CD4-positive, CD25-positive, alpha-beta regulatory T cell (primary cell): ENCODE data around the gene ANKRD37. TPM values are rescaled to one million over a fixed set of nuclear protein-coding genes. Genes with fewer than 3 reads are reported as not detected.

Experiments used
- ATAC-seq, 2 donors: fragments of 150-1000 bp; cut with Tn5 transposase; one replicate each; pipeline ENCODE4 v1.10.0; 2021; ENCODE audit warnings: low read depth in 2 of 2, moderate number of reproducible peaks in 2 of 2, moderate library complexity in 1 of 2
- DNase-seq, 3 donors: peaks; one replicate each; pipeline versions ENCODE4 v3.0.0 to v3.0.0-alpha.2; 2012 to 2022; ENCODE audit warnings: mixed read lengths in 1 of 3
- H3K27ac ChIP-seq: one replicate; pipeline ENCODE4 v1.7.0; 2013; ENCODE audit warnings: mild to moderate bottlenecking, low read length; ENCODE audit not compliant: insufficient read depth, poor library complexity, severe bottlenecking
- H3K27me3 ChIP-seq: one replicate; pipeline ENCODE4 v1.7.0; 2013; ENCODE audit warnings: low read length; ENCODE audit not compliant: control insufficient read depth, insufficient read depth
- H3K36me3 ChIP-seq: one replicate; pipeline ENCODE4 v1.7.0; 2013; ENCODE audit warnings: mild to moderate bottlenecking, low read length, moderate library complexity; ENCODE audit not compliant: control insufficient read depth, insufficient read depth
- H3K4me1 ChIP-seq: 2 replicates; pipeline ENCODE4 v1.7.0; 2013; ENCODE audit warnings: mild to moderate bottlenecking, low read length; ENCODE audit not compliant: insufficient read depth, control insufficient read depth, poor library complexity, severe bottlenecking
- H3K4me3 ChIP-seq: one replicate; pipeline ENCODE4 v1.7.0; 2013; ENCODE audit warnings: low read depth, mild to moderate bottlenecking, low read length, moderate library complexity
- H3K9me3 ChIP-seq, 2 experiments: 1 replicate in 1 of 2; 2 replicates in 1 of 2; pipeline ENCODE4 v1.7.0; 2013; ENCODE audit warnings: low read length in 2 of 2, mild to moderate bottlenecking in 1 of 2, moderate library complexity in 1 of 2; ENCODE audit not compliant: control insufficient read depth in 2 of 2
- H3K27ac Mint-ChIP-seq, 3 donors: one replicate each; pipeline ENCODE4 v1.8.0; 2020 to 2022; ENCODE audit warnings: mild to moderate bottlenecking in 3 of 3, mixed read lengths in 3 of 3, moderate library complexity in 2 of 3
- H3K27me3 Mint-ChIP-seq: one replicate; pipeline ENCODE4 v1.8.0; 2022; ENCODE audit warnings: mild to moderate bottlenecking, mixed read lengths
- H3K36me3 Mint-ChIP-seq: one replicate; pipeline ENCODE4 v1.8.0; 2020; ENCODE audit warnings: mixed read lengths
- H3K4me1 Mint-ChIP-seq, 4 donors: one replicate each; pipeline ENCODE4 v1.8.0; 2020 to 2022; ENCODE audit warnings: mixed read lengths in 4 of 4, mild to moderate bottlenecking in 1 of 4
- H3K4me3 Mint-ChIP-seq, 4 donors: one replicate each; pipeline ENCODE4 v1.8.0; 2020 to 2022; ENCODE audit warnings: mild to moderate bottlenecking in 4 of 4, mixed read lengths in 4 of 4, moderate library complexity in 3 of 4
- H3K9me3 Mint-ChIP-seq, 7 donors: one replicate each; pipeline ENCODE4 v1.8.0; 2020 to 2022; ENCODE audit warnings: mixed read lengths in 7 of 7, mild to moderate bottlenecking in 3 of 7, moderate library complexity in 2 of 7
- polyA plus RNA-seq, 4 donors: library from polyadenylated mRNA; unstranded; fragments of 300-500 nt; fragmentation: Illumina TruSeq; gene quantifications; one replicate each; pipeline ENCODE4 v1.2.3, GENCODE V29; 2021
- total RNA-seq: library from RNA; stranded (reverse); gene quantifications from one replicate; pipeline ENCODE4 v1.2.3, GENCODE V29; 2022

Gene ANKRD37
- total and polyA plus RNA-seq, 5 donors from 2014 or later: 8.8 to 31.0 (median 12.1) TPM

DNA sequence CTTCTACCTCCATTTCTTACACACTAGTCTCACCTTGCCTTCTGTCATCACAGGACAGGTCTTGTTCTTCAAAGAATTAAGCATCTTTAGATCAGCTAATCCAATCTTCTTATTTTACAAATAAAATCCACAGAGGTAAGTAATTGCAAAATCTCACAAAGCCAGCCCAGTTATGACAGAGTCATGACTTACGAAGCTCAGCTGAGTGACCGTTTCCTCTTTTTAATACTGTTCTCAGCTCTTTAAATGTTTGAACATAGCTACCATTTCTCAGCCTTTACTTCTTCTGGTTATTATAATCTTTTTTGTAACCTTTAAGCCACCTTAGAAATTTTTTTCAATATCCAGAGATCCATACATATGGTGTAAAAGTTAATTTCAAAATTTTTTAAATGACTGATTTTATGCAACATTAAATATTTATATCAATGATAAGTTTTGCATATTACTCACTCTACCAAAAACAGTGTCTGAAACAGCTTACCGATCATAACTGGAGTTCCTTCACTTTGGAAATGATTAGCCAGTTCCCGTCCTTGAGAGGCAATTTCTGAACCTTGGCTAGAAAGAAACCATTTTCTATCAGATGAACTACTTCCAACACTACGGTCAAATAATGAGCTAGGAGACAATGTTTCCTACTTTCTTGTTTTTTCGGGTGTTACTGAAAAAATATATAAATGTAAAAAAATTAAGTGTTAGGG is 8.8 kb downstream of the ANKRD37 start:
- peaks cover 39% of the 10 kb centered on the region for H3K36me3 Mint-ChIP-seq
- H3K9me3 ChIP-seq: no peaks in the 10 kb centered on the region
- H3K27me3 ChIP-seq: no peaks in the 10 kb centered on the region
- ATAC-seq (no peak), DNase-seq (no peak)
- H3K36me3 ChIP-seq: peaks cover 28% of the 10 kb centered on the region
- no peaks in the 10 kb centered on the region for H3K4me1 ChIP-seq
- H3K4me3 Mint-ChIP-seq: no peak overlapping the region
- H3K27me3 Mint-ChIP-seq: no peaks in the 10 kb centered on the region
- no peak overlapping the region for H3K27ac ChIP-seq
- no peak overlapping the region for H3K4me3 ChIP-seq
- no peak overlapping the region for H3K27ac Mint-ChIP-seq
- H3K9me3 Mint-ChIP-seq: no peaks in the 10 kb centered on the region
- H3K4me1 Mint-ChIP-seq: peaks cover 0 to 6% (median 2%) of the 10 kb centered on the region in 4 donors

DNA sequence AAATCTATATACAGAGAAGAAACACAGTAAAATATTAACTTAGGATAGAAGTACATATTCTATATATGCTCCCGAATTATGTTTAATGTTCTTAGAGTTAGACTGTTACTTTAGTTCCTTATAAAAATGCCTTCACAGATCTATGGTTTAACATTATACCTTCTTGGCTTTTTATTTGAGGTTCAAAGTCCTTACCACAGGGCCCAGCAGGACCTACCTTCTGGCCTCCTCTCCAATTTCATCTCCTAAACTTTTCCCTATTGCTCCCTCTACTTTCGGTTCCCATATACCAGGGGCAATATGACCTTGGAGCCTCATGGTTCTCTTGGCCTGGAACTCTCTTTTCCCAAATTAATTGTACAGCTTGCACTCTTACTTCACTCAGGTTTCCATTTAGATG is 11.8 kb downstream of the ANKRD37 start:
- Mint-ChIP-seq H3K4me1 (peaks cover 0 to 7% (median 1%) of the 10 kb centered on the region in 4 donors), H3K27ac (peak overlapping the region in 2 of 3 donors; percentile 34 to 81), H3K27me3 (no peaks in the 10 kb centered on the region), H3K9me3 (no peaks in the 10 kb centered on the region), H3K4me3 (no peak overlapping the region), H3K36me3 (peaks cover 37% of the 10 kb centered on the region)
- DNase-seq (no peak), ATAC-seq (no peak)
- Histone ChIP-seq H3K9me3 (no peaks in the 10 kb centered on the region), H3K27ac (no peak overlapping the region), H3K36me3 (peaks cover 20% of the 10 kb centered on the region), H3K4me3 (no peak overlapping the region), H3K4me1 (no peaks in the 10 kb centered on the region), H3K27me3 (no peaks in the 10 kb centered on the region)

DNA sequence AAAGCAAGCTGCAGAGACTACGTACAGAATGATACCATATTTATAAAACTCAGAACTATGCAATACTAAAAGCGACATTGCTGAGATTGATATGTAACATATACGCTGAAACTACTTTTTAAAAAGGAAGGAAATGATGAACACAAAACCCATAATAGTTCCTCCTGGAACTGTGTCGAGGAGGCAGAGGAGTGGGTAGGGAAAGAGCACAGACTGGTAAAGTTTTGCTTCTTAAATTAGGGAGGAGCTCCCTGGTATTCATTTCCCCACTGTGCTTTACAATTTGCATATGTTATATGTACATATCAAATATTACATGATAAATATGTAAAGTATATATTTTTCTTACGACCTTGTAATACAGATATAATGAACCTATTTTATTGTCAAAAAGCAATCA is 15.2 kb downstream of the ANKRD37 start:
- Histone ChIP-seq H3K4me1 (no peaks in the 10 kb centered on the region), H3K27me3 (no peaks in the 10 kb centered on the region), H3K4me3 (no peak overlapping the region), H3K27ac (no peak overlapping the region), H3K36me3 (peaks cover 44% of the 10 kb centered on the region), H3K9me3 (no peaks in the 10 kb centered on the region)
- H3K27ac Mint-ChIP-seq: no peak overlapping the region
- H3K9me3 Mint-ChIP-seq: no peaks in the 10 kb centered on the region
- H3K36me3 Mint-ChIP-seq: peaks cover 41% of the 10 kb centered on the region
- peaks cover 0 to 7% (median 3%) of the 10 kb centered on the region in 4 donors for H3K4me1 Mint-ChIP-seq
- DNase-seq (no peak), ATAC-seq (no peak)
- H3K27me3 Mint-ChIP-seq: no peaks in the 10 kb centered on the region
- no peak overlapping the region for H3K4me3 Mint-ChIP-seq

DNA sequence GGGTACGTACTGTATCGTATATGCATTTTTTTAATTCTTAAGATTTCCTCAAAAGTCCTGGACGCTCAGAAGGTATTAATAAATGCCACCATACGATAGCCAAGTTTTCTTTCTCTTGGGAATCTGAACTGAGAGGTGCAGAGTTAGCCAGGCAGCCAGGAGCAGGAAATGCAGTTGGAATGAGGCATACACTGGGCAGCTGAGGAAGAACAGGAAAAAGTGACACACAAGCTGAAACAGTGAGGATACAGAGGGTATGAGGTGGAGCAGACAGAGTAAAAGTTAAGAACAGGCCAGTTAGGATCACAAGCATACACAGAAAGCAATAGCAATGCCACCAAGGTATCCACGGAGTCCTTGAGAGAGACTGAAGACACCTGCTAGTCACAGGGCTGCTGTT is 15.8 kb downstream of the ANKRD37 start:
- Mint-ChIP-seq H3K36me3 (peaks cover 47% of the 10 kb centered on the region), H3K27me3 (no peaks in the 10 kb centered on the region), H3K9me3 (no peaks in the 10 kb centered on the region), H3K27ac (no peak overlapping the region), H3K4me1 (peaks cover 0 to 8% (median 5%) of the 10 kb centered on the region in 4 donors), H3K4me3 (no peak overlapping the region)
- no peaks in the 10 kb centered on the region for H3K27me3 ChIP-seq
- H3K4me1 ChIP-seq: no peaks in the 10 kb centered on the region
- no peak overlapping the region for H3K27ac ChIP-seq
- peaks cover 50% of the 10 kb centered on the region for H3K36me3 ChIP-seq
- no peak for DNase-seq
- no peak for ATAC-seq
- H3K4me3 ChIP-seq: no peak overlapping the region
- no peaks in the 10 kb centered on the region for H3K9me3 ChIP-seq

DNA sequence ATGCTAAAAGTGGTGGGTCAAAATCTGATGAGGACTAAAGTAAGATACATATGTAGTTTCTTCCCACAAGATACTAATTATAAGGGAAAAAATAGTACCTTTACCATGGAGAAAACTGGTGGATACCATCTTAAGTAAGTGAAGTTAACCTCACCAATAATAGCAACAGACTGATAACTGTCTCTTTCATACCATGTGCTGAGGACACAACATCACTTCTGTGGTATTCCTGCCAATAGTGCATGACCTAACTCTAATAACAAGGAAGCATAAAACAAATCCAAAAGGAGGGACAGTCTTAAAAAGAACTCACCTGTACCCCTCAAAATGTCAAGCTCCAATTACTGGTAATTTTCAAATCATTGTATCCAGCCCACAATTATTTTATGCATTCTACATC is 20.3 kb downstream of the ANKRD37 start:
- H3K27me3 ChIP-seq: no peaks in the 10 kb centered on the region
- no peaks in the 10 kb centered on the region for H3K27me3 Mint-ChIP-seq
- no peak overlapping the region for H3K4me3 ChIP-seq
- DNase-seq (no peak), ATAC-seq (no peak)
- H3K9me3 ChIP-seq: no peaks in the 10 kb centered on the region
- H3K4me3 Mint-ChIP-seq: no peak overlapping the region
- peaks cover 71% of the 10 kb centered on the region for H3K36me3 ChIP-seq
- H3K4me1 ChIP-seq: no peaks in the 10 kb centered on the region
- H3K36me3 Mint-ChIP-seq: peaks cover 54% of the 10 kb centered on the region
- H3K9me3 Mint-ChIP-seq: no peaks in the 10 kb centered on the region
- H3K27ac ChIP-seq: no peak overlapping the region
- H3K4me1 Mint-ChIP-seq: peaks cover 8 to 21% (median 12%) of the 10 kb centered on the region in 4 donors
- H3K27ac Mint-ChIP-seq: peak overlapping the region in 1 of 3 donors; percentile 64

DNA sequence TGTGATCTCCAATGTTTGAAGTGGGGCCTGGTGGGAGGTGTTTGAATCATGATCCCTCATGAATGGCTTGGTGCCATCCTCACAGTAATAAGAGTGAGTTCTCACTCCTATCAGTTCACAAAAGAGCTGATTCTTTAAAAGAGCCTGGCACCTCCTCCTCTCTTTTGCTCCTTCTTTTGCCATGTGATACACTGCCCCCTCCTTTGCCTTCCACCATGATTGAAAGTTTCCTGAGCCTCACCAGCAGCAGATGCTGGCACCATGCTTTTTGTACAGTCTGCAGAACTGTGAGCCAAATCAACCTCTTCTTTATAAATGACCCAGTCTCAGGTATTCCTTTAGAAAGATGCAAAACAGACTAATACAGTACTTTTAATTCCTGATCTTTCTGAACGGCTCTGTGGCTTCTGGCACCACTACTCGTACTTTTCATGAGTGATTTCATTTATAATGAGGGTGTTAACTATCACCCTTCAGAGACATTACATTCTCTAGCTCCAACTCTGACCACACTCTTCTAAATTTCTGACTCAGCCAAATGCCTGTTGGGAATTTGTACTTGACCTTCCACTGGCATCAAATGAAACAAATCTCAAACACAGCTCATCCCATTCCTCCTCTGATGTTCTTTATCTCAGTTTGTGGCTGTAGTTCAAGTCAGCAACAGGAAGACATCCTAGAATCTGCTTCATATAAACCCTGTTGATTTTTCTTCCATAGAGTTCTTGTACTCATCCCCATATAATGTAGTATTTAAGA is 24.9 kb downstream of the ANKRD37 start:
- no peak for ATAC-seq
- Histone ChIP-seq H3K9me3 (no peaks in the 10 kb centered on the region), H3K36me3 (peaks cover 39% of the 10 kb centered on the region), H3K27me3 (no peaks in the 10 kb centered on the region), H3K4me3 (no peak overlapping the region), H3K27ac (no peak overlapping the region), H3K4me1 (peaks cover 17% of the 10 kb centered on the region)
- H3K4me1 Mint-ChIP-seq: peaks cover 25 to 37% (median 32%) of the 10 kb centered on the region in 4 donors
- peaks cover 6% of the 10 kb centered on the region for H3K27me3 Mint-ChIP-seq
- H3K27ac Mint-ChIP-seq: no peak overlapping the region
- peaks cover 28% of the 10 kb centered on the region for H3K36me3 Mint-ChIP-seq
- no peaks in the 10 kb centered on the region for H3K9me3 Mint-ChIP-seq
- DNase-seq: no peak
- no peak overlapping the region for H3K4me3 Mint-ChIP-seq

DNA sequence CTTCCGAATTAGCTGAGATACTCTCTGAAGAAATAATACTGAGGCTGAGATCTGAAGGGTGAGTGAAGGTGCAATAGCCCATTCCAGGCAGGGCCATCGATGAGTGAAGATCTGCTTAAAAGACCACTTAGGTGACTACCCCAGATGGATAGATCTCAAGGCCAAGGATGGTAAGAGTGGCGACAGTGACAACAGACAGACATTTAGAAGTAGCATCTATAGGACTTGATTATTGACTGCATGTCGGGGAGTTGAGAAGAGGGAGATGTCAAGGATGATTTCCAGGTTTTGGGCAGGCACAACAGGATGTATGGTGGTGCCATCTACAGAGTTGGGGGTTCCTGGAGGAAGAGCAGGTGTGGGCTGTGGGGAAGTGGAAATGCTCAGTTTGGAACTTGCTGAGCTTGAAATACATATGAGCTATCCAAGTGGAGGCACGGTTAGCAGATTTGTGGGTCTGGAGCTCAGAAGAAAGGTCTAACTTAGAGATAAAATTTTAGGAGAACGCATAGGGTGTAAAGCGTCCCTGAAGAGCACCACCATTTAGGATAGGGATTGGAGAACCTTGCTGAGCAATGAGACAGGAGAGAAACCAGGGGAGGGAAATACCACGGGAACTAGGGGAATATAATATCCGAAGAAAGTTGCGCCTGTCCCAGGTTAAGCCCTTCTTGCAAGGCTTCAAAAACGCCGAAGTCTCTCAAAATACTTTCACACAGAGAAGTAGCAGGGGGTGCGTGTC is 28.4 kb downstream of the ANKRD37 start:
- H3K27ac Mint-ChIP-seq: peak overlapping the region; percentile 97 to 100 (median 100)
- ATAC-seq: no peak
- peak in 2 of 3 donors; percentile 2 to 37 for DNase-seq
- peaks cover 21% of the 10 kb centered on the region for H3K27me3 Mint-ChIP-seq
- Histone ChIP-seq H3K27ac (peak overlapping the region; percentile 97), H3K27me3 (no peaks in the 10 kb centered on the region), H3K9me3 (no peaks in the 10 kb centered on the region), H3K4me3 (peak overlapping the region; percentile 97), H3K4me1 (peaks cover 17% of the 10 kb centered on the region), H3K36me3 (peaks cover 17% of the 10 kb centered on the region)
- H3K9me3 Mint-ChIP-seq: no peaks in the 10 kb centered on the region
- peaks cover 20 to 37% (median 27%) of the 10 kb centered on the region in 4 donors for H3K4me1 Mint-ChIP-seq
- peak overlapping the region; percentile 88 to 97 (median 90) for H3K4me3 Mint-ChIP-seq
- peaks cover 12% of the 10 kb centered on the region for H3K36me3 Mint-ChIP-seq
